ENCODE data around the gene RNASE8.

- TF ChIP-seq USF2 (IDR thresholded peaks at IDR 0.05; ENCODE audit: low read depth, low read length) (no peak), FOS (IDR thresholded peaks at IDR 0.05; ENCODE audit: low read depth, low read length) (no peak), POLR2A (IDR thresholded peaks at IDR 0.05; ENCODE audit: low read depth, low read length) (no peak), CTCF (conservative IDR thresholded peaks at IDR 0.05; ENCODE audit: low read depth, low read length) (no peak), ELK1 (IDR thresholded peaks at IDR 0.05; ENCODE audit: borderline replicate concordance, low read depth, low read length) (no peak), MAZ (IDR thresholded peaks at IDR 0.05; ENCODE audit: borderline replicate concordance, low read depth, low read length) (no peak)
Observed at GRCh38 chr14:21101802-21102413, 44.3 kb downstream of the RNASE8 start.
